Suprapubic skin (tissue), 3 donors: ENCODE measurements around the gene EGFL7.

Experiments used
- EP300 ChIP-seq: sonication (generic); formaldehyde crosslinking; IDR thresholded peaks from one replicate; pipeline ENCODE4 v1.6.1; 2017; ENCODE audit warnings: antibody characterized with exemption
- POLR2A ChIP-seq, 2 donors: fragments of 450-650 bp; IDR thresholded peaks; one replicate each; pipeline ENCODE4 v1.6.1; 2017; ENCODE audit warnings: antibody characterized with exemption in 2 of 2, mild to moderate bottlenecking in 2 of 2, moderate library complexity in 2 of 2
- TF ChIP-seq, protein P1 (sequence below), 2 donors: fragments of 200-600 bp in 1 of 2; fragments of 450-650 bp in 1 of 2; sonication (generic) in 1 of 2; IDR thresholded peaks; one replicate each; pipeline ENCODE4 v1.5.1; 2016 to 2019; ENCODE audit warnings: antibody characterized with exemption in 2 of 2, mild to moderate bottlenecking in 1 of 2, moderate library complexity in 1 of 2

DNA sequence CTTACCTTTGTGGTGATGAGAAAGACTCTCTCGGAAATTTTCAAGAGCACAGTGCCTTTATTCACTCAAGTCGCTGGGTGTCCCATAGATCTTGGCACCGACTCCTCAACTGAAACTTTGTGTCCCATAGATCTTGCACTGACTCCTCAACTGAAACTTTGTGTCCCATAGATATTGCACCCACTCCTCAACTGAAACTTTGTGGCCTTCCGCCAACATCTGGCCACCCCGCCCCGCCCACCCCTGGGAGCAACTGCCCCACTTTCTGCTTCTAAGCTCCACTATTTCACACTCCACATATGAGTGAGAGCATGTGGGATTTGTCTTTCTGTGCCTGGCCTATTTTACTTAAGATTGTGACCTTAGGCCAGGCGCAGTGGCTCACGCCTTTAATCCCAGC is 12.7 kb upstream of the EGFL7 start:
- TF ChIP-seq, protein P1, sequence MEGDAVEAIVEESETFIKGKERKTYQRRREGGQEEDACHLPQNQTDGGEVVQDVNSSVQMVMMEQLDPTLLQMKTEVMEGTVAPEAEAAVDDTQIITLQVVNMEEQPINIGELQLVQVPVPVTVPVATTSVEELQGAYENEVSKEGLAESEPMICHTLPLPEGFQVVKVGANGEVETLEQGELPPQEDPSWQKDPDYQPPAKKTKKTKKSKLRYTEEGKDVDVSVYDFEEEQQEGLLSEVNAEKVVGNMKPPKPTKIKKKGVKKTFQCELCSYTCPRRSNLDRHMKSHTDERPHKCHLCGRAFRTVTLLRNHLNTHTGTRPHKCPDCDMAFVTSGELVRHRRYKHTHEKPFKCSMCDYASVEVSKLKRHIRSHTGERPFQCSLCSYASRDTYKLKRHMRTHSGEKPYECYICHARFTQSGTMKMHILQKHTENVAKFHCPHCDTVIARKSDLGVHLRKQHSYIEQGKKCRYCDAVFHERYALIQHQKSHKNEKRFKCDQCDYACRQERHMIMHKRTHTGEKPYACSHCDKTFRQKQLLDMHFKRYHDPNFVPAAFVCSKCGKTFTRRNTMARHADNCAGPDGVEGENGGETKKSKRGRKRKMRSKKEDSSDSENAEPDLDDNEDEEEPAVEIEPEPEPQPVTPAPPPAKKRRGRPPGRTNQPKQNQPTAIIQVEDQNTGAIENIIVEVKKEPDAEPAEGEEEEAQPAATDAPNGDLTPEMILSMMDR (IDR thresholded peaks at IDR 0.05): no peak
- TF ChIP-seq EP300: no peak
- no peak for TF ChIP-seq POLR2A (IDR thresholded peaks at IDR 0.05)
